Gastroesophageal sphincter (tissue), 4 donors: ENCODE results near the gene AASDH. TPM values are rescaled to one million over a fixed set of nuclear protein-coding genes. Genes with fewer than 3 reads are reported as not detected.

Source experiments
- ATAC-seq: fragments of 150-250 bp; one replicate; pipeline ENCODE4 v1.9.1; 2016; ENCODE audit warnings: mild to moderate bottlenecking, moderate library complexity
- H3K27ac ChIP-seq, 4 donors: fragments of 200-600 bp; sonication (generic) in 3 of 4; 1 replicate in 3 of 4; 2 replicates in 1 of 4; pipeline ENCODE4 v1.5.1; 2016 to 2019
- H3K27me3 ChIP-seq: fragments of 200-600 bp; sonication (generic); one replicate; pipeline ENCODE4 v1.5.1; 2019
- H3K36me3 ChIP-seq, 2 donors: fragments of 200-600 bp; sonication (generic); one replicate each; pipeline ENCODE4 v1.5.1; 2019; ENCODE audit warnings: control low read depth in 1 of 2
- H3K4me1 ChIP-seq, 3 donors: fragments of 200-600 bp; sonication (generic); 1 replicate in 2 of 3; 2 replicates in 1 of 3; pipeline ENCODE4 v1.5.1; 2016 to 2019; ENCODE audit warnings: control low read depth in 2 of 3
- H3K4me3 ChIP-seq, 2 donors: fragments of 200-600 bp; sonication (generic); one replicate each; pipeline ENCODE4 v1.5.1; 2019; ENCODE audit warnings: mild to moderate bottlenecking in 1 of 2, moderate library complexity in 1 of 2
- H3K9me3 ChIP-seq, 3 donors: fragments of 200-600 bp; sonication (generic); one replicate each; pipeline ENCODE4 v1.5.1; 2017 to 2019; ENCODE audit warnings: control low read depth in 2 of 3
- EP300 ChIP-seq: sonication (generic); formaldehyde crosslinking; IDR thresholded peaks from one replicate; pipeline ENCODE4 v1.6.1; 2017; ENCODE audit warnings: antibody characterized with exemption, mild to moderate bottlenecking
- POLR2A ChIP-seq, 2 donors: fragments of 450-650 bp; IDR thresholded peaks; one replicate each; pipeline ENCODE4 v1.6.1; 2017; ENCODE audit warnings: antibody characterized with exemption in 2 of 2, mild to moderate bottlenecking in 2 of 2, moderate library complexity in 1 of 2
- POLR2AphosphoS5 ChIP-seq: sonication (generic); formaldehyde crosslinking; IDR thresholded peaks from one replicate; pipeline ENCODE4 v1.6.1; 2017; ENCODE audit warnings: antibody characterized with exemption
- WGBS, 2 donors: methylation state at CpG; one replicate each; pipeline ENCODE4 v1.1.5; 2018; ENCODE audit warnings: low coverage in 1 of 2; 5-methylcytosine and 5-hydroxymethylcytosine counted together
- total RNA-seq, 4 donors: library from RNA; depleted of rRNA; stranded (reverse); fragments of >200 nt; gene quantifications; one replicate each; pipeline ENCODE4 v1.1.0, GENCODE V29; 2016
- TF ChIP-seq, protein P1 (sequence below), 4 experiments: fragments of 200-600 bp in 2 of 4; fragments of 450-650 bp in 2 of 4; sonication (generic) in 1 of 4; IDR thresholded peaks; one replicate each; pipeline ENCODE4 v1.5.1; 2017 to 2019; ENCODE audit warnings: antibody characterized with exemption in 4 of 4, mild to moderate bottlenecking in 2 of 4, moderate library complexity in 2 of 4

Gene AASDH
- total RNA-seq, 4 donors from 2014 or later, result 4.5 to 13.1 (median 9.5) TPM

DNA sequence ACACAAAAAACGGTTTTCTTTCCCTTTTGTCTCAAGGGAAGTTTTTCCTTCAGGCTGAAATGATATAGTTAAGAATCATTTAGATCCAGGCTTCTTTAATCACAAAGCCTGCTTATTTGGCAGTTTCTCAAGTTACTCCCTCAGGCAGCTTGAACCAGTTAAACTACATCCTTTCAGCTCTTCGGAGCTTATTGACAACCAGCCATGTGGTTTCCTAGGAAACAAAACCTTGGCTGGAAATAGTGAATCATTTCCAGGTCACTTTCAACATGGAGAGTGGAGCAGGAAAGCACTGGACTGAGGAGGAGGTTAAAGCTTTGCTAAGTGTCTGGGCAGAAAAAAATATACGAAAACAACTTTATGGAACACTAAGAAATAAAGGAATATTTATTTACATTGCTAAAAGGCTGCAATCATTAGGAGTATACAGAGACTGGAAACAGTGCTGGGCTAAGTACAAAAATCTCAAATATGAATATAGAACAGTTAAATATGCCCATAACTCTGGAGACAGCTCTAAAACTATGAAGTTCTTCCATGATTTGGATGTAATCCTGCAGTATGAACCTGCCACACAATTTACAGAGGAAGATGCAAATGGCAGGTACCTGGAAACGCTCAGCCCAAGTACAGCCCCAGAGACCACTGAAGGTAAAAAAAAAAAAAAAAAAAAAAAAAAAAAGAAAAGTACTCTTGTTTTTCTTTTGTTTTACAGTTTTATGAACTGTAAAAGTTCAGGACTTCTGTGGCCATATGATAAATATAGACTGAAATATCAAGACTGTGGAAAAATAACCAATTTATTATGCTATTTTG is 23.2 kb upstream of the AASDH start:
- ATAC-seq, result peak; percentile 95
- peak overlapping the region; percentile 21 to 54 (median 52) for H3K27ac ChIP-seq
- TF ChIP-seq, protein P1, sequence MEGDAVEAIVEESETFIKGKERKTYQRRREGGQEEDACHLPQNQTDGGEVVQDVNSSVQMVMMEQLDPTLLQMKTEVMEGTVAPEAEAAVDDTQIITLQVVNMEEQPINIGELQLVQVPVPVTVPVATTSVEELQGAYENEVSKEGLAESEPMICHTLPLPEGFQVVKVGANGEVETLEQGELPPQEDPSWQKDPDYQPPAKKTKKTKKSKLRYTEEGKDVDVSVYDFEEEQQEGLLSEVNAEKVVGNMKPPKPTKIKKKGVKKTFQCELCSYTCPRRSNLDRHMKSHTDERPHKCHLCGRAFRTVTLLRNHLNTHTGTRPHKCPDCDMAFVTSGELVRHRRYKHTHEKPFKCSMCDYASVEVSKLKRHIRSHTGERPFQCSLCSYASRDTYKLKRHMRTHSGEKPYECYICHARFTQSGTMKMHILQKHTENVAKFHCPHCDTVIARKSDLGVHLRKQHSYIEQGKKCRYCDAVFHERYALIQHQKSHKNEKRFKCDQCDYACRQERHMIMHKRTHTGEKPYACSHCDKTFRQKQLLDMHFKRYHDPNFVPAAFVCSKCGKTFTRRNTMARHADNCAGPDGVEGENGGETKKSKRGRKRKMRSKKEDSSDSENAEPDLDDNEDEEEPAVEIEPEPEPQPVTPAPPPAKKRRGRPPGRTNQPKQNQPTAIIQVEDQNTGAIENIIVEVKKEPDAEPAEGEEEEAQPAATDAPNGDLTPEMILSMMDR (IDR thresholded peaks at IDR 0.05), result no peak
- TF ChIP-seq POLR2AphosphoS5, result peak; percentile 75
- peak overlapping the region; percentile 19 to 33 for H3K4me3 ChIP-seq
- no peaks in the 10 kb centered on the region for H3K9me3 ChIP-seq
- no peaks in the 10 kb centered on the region for H3K27me3 ChIP-seq
- WGBS, 2 donors, result 13 to 18% methylated on average over 4 of the region's 4 CpGs
- peaks cover 0 to 9% of the 10 kb centered on the region in 2 donors for H3K36me3 ChIP-seq
- peaks cover 0 to 26% (median 3%) of the 10 kb centered on the region in 3 donors for H3K4me1 ChIP-seq

DNA sequence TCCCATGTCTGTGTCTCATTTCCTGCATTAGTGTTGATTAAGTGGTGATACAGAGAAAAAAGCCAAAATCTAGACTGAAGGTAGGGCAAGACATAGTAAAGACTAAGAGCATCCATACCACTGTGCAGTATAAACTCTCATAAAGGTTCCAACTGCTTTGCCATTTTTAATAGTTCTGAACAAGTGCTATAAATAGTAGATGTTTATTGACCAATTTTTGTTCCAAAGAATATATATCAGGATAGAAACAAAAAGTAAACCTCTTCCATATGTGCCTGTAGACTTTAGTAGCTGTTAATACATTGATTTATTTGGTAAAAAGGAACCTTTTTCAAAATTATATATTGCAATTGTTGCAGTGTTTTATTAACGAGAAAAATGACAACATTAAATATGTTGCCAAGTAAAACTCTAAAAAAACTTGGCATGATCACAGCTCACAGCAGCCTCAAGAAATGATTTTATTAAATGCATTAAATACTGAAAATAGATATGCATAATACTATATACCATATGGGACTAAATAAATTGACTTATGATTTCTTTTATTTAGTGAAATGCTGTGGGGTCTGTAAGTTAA is 22.3 kb upstream of the AASDH start:
- Histone ChIP-seq H3K27ac (peak overlapping the region; percentile 21 to 54 (median 52)), H3K27me3 (no peaks in the 10 kb centered on the region), H3K4me1 (peaks cover 0 to 26% (median 3%) of the 10 kb centered on the region in 3 donors), H3K36me3 (peaks cover 0 to 10% of the 10 kb centered on the region in 2 donors), H3K4me3 (no peak overlapping the region), H3K9me3 (no peaks in the 10 kb centered on the region)
- TF ChIP-seq, protein P1 (IDR thresholded peaks at IDR 0.05), result no peak
- TF ChIP-seq POLR2A (IDR thresholded peaks at IDR 0.05) (no peak), POLR2AphosphoS5 (no peak), EP300 (no peak)
- 0 to 10% methylated on average over 1 of the region's 1 CpG for WGBS, 2 donors
- no peak for ATAC-seq

DNA sequence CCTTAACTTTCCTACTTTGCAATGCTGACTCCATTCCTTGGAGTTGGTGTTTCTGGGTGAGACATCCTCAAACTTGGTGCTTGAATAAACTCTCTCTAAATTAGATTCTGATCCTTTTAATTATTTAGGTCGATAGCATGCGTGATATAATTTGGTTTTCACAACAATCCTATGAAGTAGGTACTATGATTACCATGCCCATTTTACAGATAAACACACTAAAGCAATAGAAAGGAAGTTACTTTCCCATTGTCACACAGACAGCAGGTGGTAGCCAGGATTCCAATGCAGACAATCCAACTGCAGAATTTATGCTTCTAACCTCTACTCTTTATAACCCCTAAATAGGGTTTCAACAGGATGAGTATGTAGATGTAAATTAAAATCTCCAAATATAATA is 21.7 kb upstream of the AASDH start:
- no peak overlapping the region for H3K27ac ChIP-seq
- ATAC-seq, result no peak

GRCh38 chr4:56406151-56406550 is 18.9 kb upstream of the AASDH start:
- H3K27me3 ChIP-seq, result no peaks in the 10 kb centered on the region
- no peak for ATAC-seq
- H3K36me3 ChIP-seq, result peaks cover 0 to 16% of the 10 kb centered on the region in 2 donors
- 91 to 94% methylated on average over 4 of the region's 4 CpGs for WGBS, 2 donors
- no peaks in the 10 kb centered on the region for H3K9me3 ChIP-seq
- peaks cover 0 to 20% (median 3%) of the 10 kb centered on the region in 3 donors for H3K4me1 ChIP-seq
- H3K4me3 ChIP-seq, result no peak overlapping the region
- no peak overlapping the region for H3K27ac ChIP-seq
- TF ChIP-seq EP300, result no peak

More for the DNA sequence above, 21.7 kb upstream of the AASDH start:
- Histone ChIP-seq H3K9me3 (no peaks in the 10 kb centered on the region), H3K27me3 (no peaks in the 10 kb centered on the region), H3K4me3 (no peak overlapping the region), H3K36me3 (peaks cover 0 to 10% of the 10 kb centered on the region in 2 donors), H3K4me1 (peaks cover 0 to 26% (median 3%) of the 10 kb centered on the region in 3 donors)
- TF ChIP-seq POLR2A (IDR thresholded peaks at IDR 0.05), result no peak
- TF ChIP-seq POLR2AphosphoS5, result no peak
- no peak for TF ChIP-seq EP300
- TF ChIP-seq, protein P1 (IDR thresholded peaks at IDR 0.05), result no peak
- 80 to 100% methylated on average over 1 to 2 of the region's 2 CpGs for WGBS, 2 donors

- Histone ChIP-seq H3K4me3 (no peak overlapping the region), H3K9me3 (no peaks in the 10 kb centered on the region), H3K27me3 (no peaks in the 10 kb centered on the region), H3K36me3 (peaks cover 0 to 26% of the 10 kb centered on the region in 2 donors), H3K4me1 (peaks cover 0 to 11% (median 0%) of the 10 kb centered on the region in 3 donors), H3K27ac (no peak overlapping the region)
- 89 to 92% methylated on average over 1 of the region's 1 CpG for whole genome bisulfite sequencing, 2 donors
- TF ChIP-seq EP300 (no peak), POLR2A (IDR thresholded peaks at IDR 0.05) (no peak), POLR2AphosphoS5 (no peak)
- TF ChIP-seq, protein P1 (IDR thresholded peaks at IDR 0.05), result no peak
- ATAC-seq, result no peak
Observed at GRCh38 chr4:56405016-56405415, 17.7 kb upstream of the AASDH start.
